Hepatocyte (in vitro differentiated cells): Measurements from ENCODE around the gene MAST4.

Experiments used
- CTCF ChIP-seq: fragments of 200-600 bp; sonication (generic); IDR thresholded peaks from 2 replicates; pipeline ENCODE4 v1.5.1; 2016; ENCODE audit warnings: antibody characterized with exemption, mild to moderate bottlenecking; ENCODE audit not compliant: poor library complexity
- EZH2 ChIP-seq: fragments of 200-600 bp; sonication (generic); IDR thresholded peaks from 2 replicates; pipeline ENCODE4 v1.6.1; 2016; ENCODE audit warnings: antibody characterized with exemption, mild to moderate bottlenecking, borderline replicate concordance

GRCh38 chr5:66747607-66748006 lies 151.4 kb downstream of the MAST4 start:
- TF ChIP-seq CTCF (no peak), EZH2 (no peak)
